HUDEP-2 (cell line): ENCODE data around the gene MYBPC2.

Experiments
- DNase-seq, 76 experiments: peaks; one replicate each; lab custom pipeline; 2025; ENCODE audit not compliant: unreplicated experiment in 76 of 76; lab: John Stamatoyannopoulos, UW

Gene MYBPC2

GRCh38 chr19:50513746-50514345 is 81.2 kb downstream of the MYBPC2 start, which contains the start of gene ASPDH:
Gene ASPDH, minus strand, starts transcription at chr19:50513913. Its CDS starts 90 bp downstream, at chr19:50513823.
- DNase-seq, result no peak

- DNase-seq, result no peak
Measured at GRCh38 chr19:50514346-50515167, 81.9 kb downstream of the MYBPC2 start.

- no peak for DNase-seq
Measured at GRCh38 chr19:50515168-50515561, 82.5 kb downstream of the MYBPC2 start.
